ENCODE results near the gene USP7. TPM values are rescaled to one million over a fixed set of nuclear protein-coding genes. Genes with fewer than 3 reads are reported as not detected.

USP7 gene
- total RNA-seq, 1 experiment from 2014 or later, result 228 TPM

- intact Hi-C loops (cut with micrococcal nuclease; ENCODE audit: unreplicated experiment), result no loop called here
- TF ChIP-seq EZH2 (IDR thresholded peaks at IDR 0.05; ENCODE audit: borderline replicate concordance, low read depth, low read length, poor library complexity, severe bottlenecking), result no peak
- TF ChIP-seq CTCF (conservative IDR thresholded peaks at IDR 0.05; ENCODE audit: low read depth, low read length), result no peak
- BruUV-seq (replicated peaks), result no TSS peak
- Histone ChIP-seq H3K36me3 (ENCODE audit: insufficient read depth, low read length, poor library complexity, severe bottlenecking) (peaks cover 78% of the 10 kb centered on the region), H3K27me3 (replicated peaks; ENCODE audit: insufficient read depth, low read depth, low read length, poor library complexity) (no peaks in the 10 kb centered on the region), H3K9me3 (ENCODE audit: low read depth, low read length, poor library complexity, severe bottlenecking) (no peaks in the 10 kb centered on the region), H3K4me3 (ENCODE audit: low read depth, low read length, poor library complexity, severe bottlenecking) (no peak overlapping the region), H3K27ac (ENCODE audit: low read depth, low read length, poor library complexity, severe bottlenecking) (peak overlapping the region; percentile 40), H3K4me1 (ENCODE audit: insufficient read depth, low read length, poor library complexity, severe bottlenecking) (no peaks in the 10 kb centered on the region)
- no peak for DNase-seq (ENCODE audit: low spot score)
- ChIA-PET CTCF (no interaction called here), POLR2A (ENCODE audit: low non-redundant PET) (no interaction called here)
Observed at GRCh38 chr16:8892101-8892575, 71.6 kb downstream of the USP7 start.

GRCh38 chr16:8890549-8890921 lies 73.2 kb downstream of the USP7 start:
- Histone ChIP-seq H3K27ac (ENCODE audit: low read depth, low read length, poor library complexity, severe bottlenecking) (no peak overlapping the region), H3K4me1 (ENCODE audit: insufficient read depth, low read length, poor library complexity, severe bottlenecking) (no peaks in the 10 kb centered on the region), H3K36me3 (ENCODE audit: insufficient read depth, low read length, poor library complexity, severe bottlenecking) (peaks cover 61% of the 10 kb centered on the region), H3K27me3 (replicated peaks; ENCODE audit: insufficient read depth, low read depth, low read length, poor library complexity) (no peaks in the 10 kb centered on the region), H3K9me3 (ENCODE audit: low read depth, low read length, poor library complexity, severe bottlenecking) (no peaks in the 10 kb centered on the region), H3K4me3 (ENCODE audit: low read depth, low read length, poor library complexity, severe bottlenecking) (no peak overlapping the region)
- ChIA-PET CTCF (interaction anchor here (2.3 kb wide), 1 partner anchor 10 kb away, joined by 6 read pairs; no protein-coding TSS in a partner anchor), POLR2A (ENCODE audit: low non-redundant PET) (interaction anchor here (0.6 kb wide), 1 partner anchor 71 kb away, joined by 4 read pairs; no protein-coding TSS in a partner anchor)
- intact Hi-C loops (cut with micrococcal nuclease; ENCODE audit: unreplicated experiment), result no loop called here
- no peak for DNase-seq (ENCODE audit: low spot score)
- no peak for TF ChIP-seq CTCF (conservative IDR thresholded peaks at IDR 0.05; ENCODE audit: low read depth, low read length)
- TF ChIP-seq EZH2 (IDR thresholded peaks at IDR 0.05; ENCODE audit: borderline replicate concordance, low read depth, low read length, poor library complexity, severe bottlenecking), result no peak
- no TSS peak for BruUV-seq (replicated peaks)

- intact Hi-C loops (cut with micrococcal nuclease; ENCODE audit: unreplicated experiment), result no loop called here
- Histone ChIP-seq H3K9me3 (ENCODE audit: low read depth, low read length, poor library complexity, severe bottlenecking) (no peaks in the 10 kb centered on the region), H3K36me3 (ENCODE audit: insufficient read depth, low read length, poor library complexity, severe bottlenecking) (peaks cover 56% of the 10 kb centered on the region), H3K27me3 (replicated peaks; ENCODE audit: insufficient read depth, low read depth, low read length, poor library complexity) (no peaks in the 10 kb centered on the region), H3K4me3 (ENCODE audit: low read depth, low read length, poor library complexity, severe bottlenecking) (no peak overlapping the region), H3K4me1 (ENCODE audit: insufficient read depth, low read length, poor library complexity, severe bottlenecking) (no peaks in the 10 kb centered on the region), H3K27ac (ENCODE audit: low read depth, low read length, poor library complexity, severe bottlenecking) (no peak overlapping the region)
- TF ChIP-seq CTCF (conservative IDR thresholded peaks at IDR 0.05; ENCODE audit: low read depth, low read length) (no peak), EZH2 (IDR thresholded peaks at IDR 0.05; ENCODE audit: borderline replicate concordance, low read depth, low read length, poor library complexity, severe bottlenecking) (no peak)
- DNase-seq (ENCODE audit: low spot score), result no peak
- ChIA-PET CTCF (interaction anchor here (2.3 kb wide), 1 partner anchor 10 kb away, joined by 6 read pairs; no protein-coding TSS in a partner anchor), POLR2A (ENCODE audit: low non-redundant PET) (interaction anchor here (0.6 kb wide), 1 partner anchor 70 kb away, joined by 4 read pairs; no protein-coding TSS in a partner anchor)
- BruUV-seq (replicated peaks), result no TSS peak
Observed at GRCh38 chr16:8889893-8890548, 73.7 kb downstream of the USP7 start.
